ENCODE measurements around the gene SPRED2.

DNA sequence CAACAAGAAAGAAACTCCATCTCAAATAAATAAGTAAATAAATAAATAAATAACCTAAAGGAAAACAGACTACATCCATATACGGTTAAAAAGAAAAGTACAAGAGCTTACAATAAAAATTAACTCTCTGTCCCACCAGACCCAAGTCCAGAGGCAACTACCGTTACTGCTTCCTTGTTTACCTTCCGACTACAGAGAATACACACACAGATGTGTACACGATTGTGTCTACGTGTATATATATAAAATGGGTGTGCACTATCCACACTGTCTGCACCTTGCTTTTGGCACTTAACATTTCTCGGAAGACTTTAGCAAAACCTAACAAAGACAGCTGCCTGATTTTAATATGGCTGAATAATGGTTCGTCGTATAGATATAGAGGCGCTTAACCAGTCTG, 134.9 kb downstream of the SPRED2 start:
- no peak for TF ChIP-seq CTCF (IDR thresholded peaks at IDR 0.05; ENCODE audit: low read depth, low read length)
- no peak for TF ChIP-seq POLR2A (IDR thresholded peaks at IDR 0.05; ENCODE audit: extremely low read depth, insufficient read length)
- TF ChIP-seq, protein P1, sequence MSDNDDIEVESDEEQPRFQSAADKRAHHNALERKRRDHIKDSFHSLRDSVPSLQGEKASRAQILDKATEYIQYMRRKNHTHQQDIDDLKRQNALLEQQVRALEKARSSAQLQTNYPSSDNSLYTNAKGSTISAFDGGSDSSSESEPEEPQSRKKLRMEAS (IDR thresholded peaks at IDR 0.05; ENCODE audit: low read depth, low read length): no peak
- no peak for TF ChIP-seq MYC (IDR thresholded peaks at IDR 0.05; ENCODE audit: low read depth, low read length)
